Progenitor cell of endocrine pancreas (in vitro differentiated cells): ENCODE measurements around the gene COA5. TPM values are rescaled to one million over a fixed set of nuclear protein-coding genes. Genes with fewer than 3 reads are reported as not detected.
A peak's percentile ranks its signal among the peaks of the same experiment; 100 is the strongest.

Experiments used
- DNase-seq: peaks from one replicate; pipeline ENCODE4 v3.0.0; 2021; ENCODE audit warnings: low spot score; ENCODE audit not compliant: unreplicated experiment
- H3K27ac Mint-ChIP-seq: 2 replicates; pipeline ENCODE4 v1.8.0; 2021; ENCODE audit warnings: mild to moderate bottlenecking, moderate library complexity, mixed read lengths
- H3K27me3 Mint-ChIP-seq: 2 replicates; pipeline ENCODE4 v1.8.0; 2021; ENCODE audit warnings: mixed read lengths
- H3K36me3 Mint-ChIP-seq: 2 replicates; pipeline ENCODE4 v1.8.0; 2022; ENCODE audit warnings: mixed read lengths; ENCODE audit not compliant: insufficient read depth
- H3K4me1 Mint-ChIP-seq: 2 replicates; pipeline ENCODE4 v1.8.0; 2021; ENCODE audit warnings: low read depth, mixed read lengths
- H3K4me3 Mint-ChIP-seq: 2 replicates; pipeline ENCODE4 v1.8.0; 2021; ENCODE audit warnings: low read depth, mild to moderate bottlenecking, moderate library complexity, mixed read lengths
- H3K9me3 Mint-ChIP-seq: 2 replicates; pipeline ENCODE4 v1.8.0; 2021; ENCODE audit warnings: low read depth, mixed read lengths
- total RNA-seq: library from RNA; stranded (reverse); gene quantifications from 2 replicates; pipeline ENCODE4 v1.2.1, GENCODE V29; 2021
- TF ChIP-seq, protein P1 (sequence below): fragments of 200-600 bp; sonication (generic); IDR thresholded peaks from one replicate; pipeline ENCODE4 v1.5.0; 2021; ENCODE audit warnings: antibody characterized with exemption, mild to moderate bottlenecking; ENCODE audit not compliant: unreplicated experiment

Gene COA5
- total RNA-seq, 1 donor from 2014 or later: 45.2 TPM

DNA sequence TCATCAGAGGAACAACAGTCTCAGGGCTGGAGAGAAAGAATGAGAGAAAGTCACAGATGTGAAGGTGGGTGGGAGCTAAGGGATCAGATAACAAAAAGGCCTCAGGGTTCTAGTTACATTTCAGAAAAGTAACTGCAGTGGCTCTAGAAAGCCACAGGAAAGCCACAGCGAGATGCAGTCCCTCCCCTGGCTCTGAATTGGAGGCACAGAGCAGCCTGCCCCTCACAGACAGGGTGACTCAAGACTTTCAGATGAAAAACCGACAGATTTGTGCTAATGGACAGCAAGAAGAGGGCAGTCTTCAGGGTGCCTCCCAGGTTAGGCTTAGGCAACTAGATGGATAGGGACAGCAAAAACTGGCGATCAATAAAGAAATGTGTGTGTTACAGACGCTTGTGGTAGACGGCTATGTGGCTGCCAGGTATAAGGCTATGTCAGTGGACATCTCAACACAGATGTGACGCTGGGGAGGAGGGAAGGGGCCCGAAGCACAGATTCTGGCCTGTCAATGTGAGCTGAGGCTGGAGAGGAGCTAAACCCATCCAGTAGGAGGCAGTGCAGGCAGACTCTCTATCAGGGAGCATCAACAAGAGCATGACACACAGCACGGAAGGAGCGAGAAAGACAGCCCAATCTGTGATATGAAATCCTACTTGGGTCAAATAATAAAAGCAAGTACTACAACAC, 26.2 kb upstream of the COA5 start:
- Mint-ChIP-seq H3K4me1 (no peaks in the 10 kb centered on the region), H3K36me3 (peaks cover 3% of the 10 kb centered on the region), H3K4me3 (no peak overlapping the region), H3K27ac (no peak overlapping the region), H3K9me3 (no peaks in the 10 kb centered on the region), H3K27me3 (no peaks in the 10 kb centered on the region)
- DNase-seq: no peak
- TF ChIP-seq, protein P1, sequence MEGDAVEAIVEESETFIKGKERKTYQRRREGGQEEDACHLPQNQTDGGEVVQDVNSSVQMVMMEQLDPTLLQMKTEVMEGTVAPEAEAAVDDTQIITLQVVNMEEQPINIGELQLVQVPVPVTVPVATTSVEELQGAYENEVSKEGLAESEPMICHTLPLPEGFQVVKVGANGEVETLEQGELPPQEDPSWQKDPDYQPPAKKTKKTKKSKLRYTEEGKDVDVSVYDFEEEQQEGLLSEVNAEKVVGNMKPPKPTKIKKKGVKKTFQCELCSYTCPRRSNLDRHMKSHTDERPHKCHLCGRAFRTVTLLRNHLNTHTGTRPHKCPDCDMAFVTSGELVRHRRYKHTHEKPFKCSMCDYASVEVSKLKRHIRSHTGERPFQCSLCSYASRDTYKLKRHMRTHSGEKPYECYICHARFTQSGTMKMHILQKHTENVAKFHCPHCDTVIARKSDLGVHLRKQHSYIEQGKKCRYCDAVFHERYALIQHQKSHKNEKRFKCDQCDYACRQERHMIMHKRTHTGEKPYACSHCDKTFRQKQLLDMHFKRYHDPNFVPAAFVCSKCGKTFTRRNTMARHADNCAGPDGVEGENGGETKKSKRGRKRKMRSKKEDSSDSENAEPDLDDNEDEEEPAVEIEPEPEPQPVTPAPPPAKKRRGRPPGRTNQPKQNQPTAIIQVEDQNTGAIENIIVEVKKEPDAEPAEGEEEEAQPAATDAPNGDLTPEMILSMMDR: peak; percentile 36

- no peak for DNase-seq
- Mint-ChIP-seq H3K27me3 (no peaks in the 10 kb centered on the region), H3K36me3 (peaks cover 2% of the 10 kb centered on the region), H3K4me1 (no peaks in the 10 kb centered on the region), H3K9me3 (no peaks in the 10 kb centered on the region), H3K4me3 (no peak overlapping the region), H3K27ac (no peak overlapping the region)
- TF ChIP-seq, protein P1: no peak
Observed at GRCh38 chr2:98632351-98632750, 24.0 kb upstream of the COA5 start.

GRCh38 chr2:98623657-98624056, 15.3 kb upstream of the COA5 start:
- H3K27ac Mint-ChIP-seq: no peak overlapping the region
- no peak for DNase-seq
- no peaks in the 10 kb centered on the region for H3K4me1 Mint-ChIP-seq
- H3K27me3 Mint-ChIP-seq: no peaks in the 10 kb centered on the region
- no peak overlapping the region for H3K4me3 Mint-ChIP-seq
- H3K36me3 Mint-ChIP-seq: peaks cover 5% of the 10 kb centered on the region
- no peaks in the 10 kb centered on the region for H3K9me3 Mint-ChIP-seq
- TF ChIP-seq, protein P1: no peak

DNA sequence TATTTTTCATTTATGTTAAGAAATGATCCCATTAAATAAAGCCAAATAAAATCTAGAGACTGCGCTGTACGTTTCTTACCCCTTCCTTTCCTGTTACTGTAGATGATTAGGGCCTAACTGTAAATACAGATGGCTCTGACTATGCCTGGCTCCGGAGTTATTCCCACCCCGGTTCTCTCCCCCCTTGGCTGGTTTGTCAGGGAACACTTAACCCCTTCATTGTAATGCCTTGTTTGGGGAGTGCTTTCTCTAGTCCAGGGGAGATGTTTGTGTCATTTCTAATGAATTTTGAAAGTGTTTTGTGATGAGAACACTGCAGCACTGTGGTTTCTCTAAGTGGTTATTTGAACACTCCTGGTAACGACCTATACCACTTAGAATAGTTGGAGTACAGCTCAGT, 8.8 kb upstream of the COA5 start:
- DNase-seq: no peak
- no peak overlapping the region for H3K4me3 Mint-ChIP-seq
- peaks cover 19% of the 10 kb centered on the region for H3K36me3 Mint-ChIP-seq
- H3K9me3 Mint-ChIP-seq: no peaks in the 10 kb centered on the region
- TF ChIP-seq, protein P1: no peak
- no peak overlapping the region for H3K27ac Mint-ChIP-seq
- no peaks in the 10 kb centered on the region for H3K4me1 Mint-ChIP-seq
- no peaks in the 10 kb centered on the region for H3K27me3 Mint-ChIP-seq

GRCh38 chr2:98615481-98615880, 7.2 kb upstream of the COA5 start:
- DNase-seq: no peak
- Mint-ChIP-seq H3K27me3 (no peaks in the 10 kb centered on the region), H3K9me3 (no peaks in the 10 kb centered on the region), H3K36me3 (peaks cover 19% of the 10 kb centered on the region), H3K27ac (no peak overlapping the region), H3K4me1 (peaks cover 10% of the 10 kb centered on the region), H3K4me3 (no peak overlapping the region)
- TF ChIP-seq, protein P1: peak; percentile 25
